Effector memory CD8-positive, alpha-beta T cell (primary cell): ENCODE data around the gene DTYMK.
"Not testable (repeated sequence)": the region's sequence is repeated elsewhere in the genome, so short reads cannot be mapped to it uniquely, and the experiment has no call there.

Experiments
- ATAC-seq: fragments of 150-1000 bp; cut with Tn5 transposase; replicated peaks from 2 replicates; pipeline ENCODE4 v1.10.0; 2021; ENCODE audit warnings: mild to moderate bottlenecking, moderate library complexity
- DNase-seq, 3 experiments: peaks; one replicate each; pipeline ENCODE4 v3.0.0; 2021
- H3K27ac Mint-ChIP-seq, 2 donors: one replicate each; pipeline ENCODE4 v1.8.0; 2022; ENCODE audit warnings: mild to moderate bottlenecking in 2 of 2, mixed read lengths in 2 of 2, moderate library complexity in 2 of 2
- H3K27me3 Mint-ChIP-seq, 2 donors: one replicate each; pipeline ENCODE4 v1.8.0; 2022; ENCODE audit warnings: mixed read lengths in 2 of 2
- H3K36me3 Mint-ChIP-seq: one replicate; pipeline ENCODE4 v1.8.0; 2022; ENCODE audit warnings: mild to moderate bottlenecking, moderate library complexity, mixed read lengths; ENCODE audit not compliant: insufficient read depth
- H3K4me1 Mint-ChIP-seq, 2 donors: one replicate each; pipeline ENCODE4 v1.8.0; 2022; ENCODE audit warnings: low read depth in 2 of 2, mixed read lengths in 2 of 2
- H3K4me3 Mint-ChIP-seq, 2 donors: one replicate each; pipeline ENCODE4 v1.8.0; 2022; ENCODE audit warnings: mild to moderate bottlenecking in 2 of 2, mixed read lengths in 2 of 2, moderate library complexity in 2 of 2
- H3K9me3 Mint-ChIP-seq, 2 donors: one replicate each; pipeline ENCODE4 v1.8.0; 2022; ENCODE audit warnings: mixed read lengths in 2 of 2
- total RNA-seq, 9 experiments: gene quantifications; one replicate each; lab custom pipeline; 2026; lab: John Stamatoyannopoulos, UW

Gene DTYMK
- total RNA-seq, result 4.0 to 30.2 (median 13.4) reads per million in 9 experiments

- DNase-seq (peak; percentile 92 to 95 (median 93)), ATAC-seq (peak; percentile 93)
- Mint-ChIP-seq H3K27me3 (no peaks in the 10 kb centered on the region), H3K4me3 (peak within 1 kb of the TSS; percentile 90 to 94), H3K36me3 (peaks cover 29% of the 10 kb centered on the region), H3K27ac (peak within 1 kb of the TSS; percentile 89 to 90), H3K4me1 (peaks cover 11 to 17% of the 10 kb centered on the region in 2 donors), H3K9me3 (no peaks in the 10 kb centered on the region)
These were observed at the start of gene DTYMK for GRCh38 chr2:241686650-241687425. TSS of gene DTYMK (minus strand) at chr2:241686815. CDS start at chr2:241686783, 32 bp downstream.

DNA sequence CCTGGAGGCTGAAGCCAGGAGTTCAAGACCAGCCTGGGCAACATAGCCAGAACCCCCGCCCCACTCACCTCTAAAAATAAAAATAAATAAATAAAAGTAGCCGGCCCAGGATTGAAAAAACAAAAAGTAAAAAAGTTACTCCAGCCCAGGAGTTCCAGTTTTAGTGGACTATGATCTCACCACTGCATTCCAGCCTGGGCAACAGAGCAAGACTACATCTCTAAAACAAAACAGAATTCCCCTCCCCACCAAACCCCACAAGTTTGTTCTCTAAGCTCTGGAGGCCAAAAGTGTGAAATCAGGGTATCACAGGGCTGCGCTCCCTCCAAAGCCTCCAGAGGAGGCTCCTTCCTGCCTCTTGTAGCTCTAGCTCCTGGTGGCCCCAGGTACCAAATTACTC, 49.5 kb upstream of the DTYMK start:
- peak overlapping the region in 1 of 2 donors; percentile 10 for H3K27ac Mint-ChIP-seq
- H3K4me3 Mint-ChIP-seq, result peak overlapping the region; percentile 63 to 74
- H3K9me3 Mint-ChIP-seq, result no peaks in the 10 kb centered on the region
- no peak for ATAC-seq
- H3K27me3 Mint-ChIP-seq, result no peaks in the 10 kb centered on the region
- H3K36me3 Mint-ChIP-seq, result peaks cover 22% of the 10 kb centered on the region
- DNase-seq, result no peak
- H3K4me1 Mint-ChIP-seq, result peaks cover 29 to 44% of the 10 kb centered on the region in 2 donors

- peaks cover 17% of the 10 kb centered on the region for H3K36me3 Mint-ChIP-seq
- H3K9me3 Mint-ChIP-seq, result no peaks in the 10 kb centered on the region
- DNase-seq (peak; percentile 91 to 92 (median 92)), ATAC-seq (peak; percentile 85)
- peaks cover 24 to 36% of the 10 kb centered on the region in 2 donors for H3K4me1 Mint-ChIP-seq
- H3K27me3 Mint-ChIP-seq, result no peaks in the 10 kb centered on the region
- H3K27ac Mint-ChIP-seq, result peak within 1 kb of the TSS; percentile 53 to 56
- H3K4me3 Mint-ChIP-seq, result peak within 1 kb of the TSS; percentile 72 to 74
These were observed 48.0 kb upstream of the DTYMK start, which contains the start of gene D2HGDH for GRCh38 chr2:241734467-241735208. TSS of gene D2HGDH (plus strand) at chr2:241734630. CDS start at chr2:241735225, 595 bp downstream.

DNA sequence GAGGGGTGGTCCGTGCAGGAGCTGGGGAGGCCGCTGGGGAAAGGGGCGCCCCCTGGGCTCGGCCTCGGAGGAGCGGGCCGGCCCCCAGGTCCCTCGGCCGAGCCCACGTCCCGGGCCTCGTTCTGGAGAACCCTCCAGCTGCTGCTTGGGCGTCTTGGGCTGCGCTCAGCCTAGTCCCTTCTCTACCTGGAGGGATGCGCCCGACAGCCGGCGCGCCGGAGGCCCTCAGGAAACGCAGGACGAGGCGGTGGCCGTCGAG, 47.5 kb upstream of the DTYMK start:
- ATAC-seq, result no peak
- H3K27me3 Mint-ChIP-seq, result no peaks in the 10 kb centered on the region
- peak overlapping the region in 1 of 2 donors; percentile 53 for H3K27ac Mint-ChIP-seq
- peaks cover 13% of the 10 kb centered on the region for H3K36me3 Mint-ChIP-seq
- no peaks in the 10 kb centered on the region for H3K9me3 Mint-ChIP-seq
- peak overlapping the region; percentile 72 to 74 for H3K4me3 Mint-ChIP-seq
- peaks cover 19 to 32% of the 10 kb centered on the region in 2 donors for H3K4me1 Mint-ChIP-seq
- no peak for DNase-seq

DNA sequence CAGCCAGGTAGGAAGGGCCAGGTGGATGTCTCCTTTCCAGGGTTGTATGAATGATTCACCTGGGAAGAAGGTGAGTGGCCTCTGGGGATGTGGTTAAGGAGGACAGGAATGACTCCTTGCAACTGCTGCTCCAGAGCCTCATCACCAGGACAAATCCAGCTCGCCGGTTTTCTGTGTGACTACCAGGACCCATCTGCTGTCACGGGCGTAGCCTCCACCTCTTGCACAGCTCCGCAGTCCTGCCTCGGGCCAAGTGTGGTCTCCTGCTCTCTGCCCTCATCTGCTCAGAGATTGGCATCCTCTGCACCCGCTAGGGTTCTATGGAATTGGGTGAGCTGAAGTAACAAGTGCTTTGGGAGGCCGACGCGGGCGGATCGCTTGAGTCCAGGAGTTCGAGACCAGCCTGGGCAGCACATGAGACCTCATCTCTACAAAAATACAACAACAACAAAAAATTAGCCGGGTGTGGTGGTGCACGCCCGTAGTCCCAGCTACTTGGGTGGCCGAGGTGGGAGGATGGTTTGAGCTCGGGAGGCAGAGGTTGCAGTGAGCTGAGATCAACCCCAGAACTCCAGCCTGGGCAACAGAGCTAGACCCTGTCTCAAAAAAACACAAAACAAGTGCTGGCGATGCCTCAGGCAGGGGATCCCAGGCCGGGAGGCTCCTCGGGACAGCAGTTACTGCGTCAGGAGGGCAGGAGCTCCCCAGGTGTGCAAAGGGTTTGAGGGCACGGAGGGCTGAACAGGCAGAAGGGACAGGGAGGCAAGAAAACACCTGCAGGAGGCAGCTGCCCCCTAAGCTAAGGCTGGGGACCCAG, 47.0 kb upstream of the DTYMK start:
- Mint-ChIP-seq H3K4me3 (peak overlapping the region; percentile 72 to 74), H3K27ac (peak overlapping the region; percentile 53 to 56), H3K9me3 (no peaks in the 10 kb centered on the region), H3K4me1 (peaks cover 19 to 29% of the 10 kb centered on the region in 2 donors), H3K27me3 (no peaks in the 10 kb centered on the region), H3K36me3 (peaks cover 13% of the 10 kb centered on the region)
- DNase-seq (peak in 1 of 3 experiments; percentile 15), ATAC-seq (no peak)

- Mint-ChIP-seq H3K4me3 (peak overlapping the region; percentile 72 to 74), H3K4me1 (peaks cover 19 to 27% of the 10 kb centered on the region in 2 donors), H3K27ac (peak overlapping the region in 1 of 2 donors; percentile 53)
- not testable (repeated sequence) for ATAC-seq, H3K27me3 Mint-ChIP-seq, H3K9me3 Mint-ChIP-seq, H3K36me3 Mint-ChIP-seq
- DNase-seq, result peak in 2 of 3 experiments; percentile 50 to 55
These were observed 46.0 kb upstream of the DTYMK start for GRCh38 chr2:241732513-241733186.

- Mint-ChIP-seq H3K27ac (no peak overlapping the region), H3K4me3 (no peak overlapping the region), H3K9me3 (no peaks in the 10 kb centered on the region), H3K36me3 (peaks cover 11% of the 10 kb centered on the region), H3K27me3 (no peaks in the 10 kb centered on the region), H3K4me1 (peaks cover 15 to 22% of the 10 kb centered on the region in 2 donors)
- DNase-seq, result no peak
- ATAC-seq, result no peak
These were observed 44.2 kb upstream of the DTYMK start for GRCh38 chr2:241730671-241731293.

GRCh38 chr2:241729868-241730267, 43.3 kb upstream of the DTYMK start:
- Mint-ChIP-seq H3K4me3 (no peak overlapping the region), H3K27me3 (no peaks in the 10 kb centered on the region), H3K36me3 (peaks cover 12% of the 10 kb centered on the region), H3K4me1 (peaks cover 15 to 22% of the 10 kb centered on the region in 2 donors), H3K27ac (peak overlapping the region in 1 of 2 donors; percentile 68), H3K9me3 (no peaks in the 10 kb centered on the region)
- ATAC-seq (no peak), DNase-seq (no peak)

- DNase-seq (no peak), ATAC-seq (no peak)
- Mint-ChIP-seq H3K36me3 (peaks cover 12% of the 10 kb centered on the region), H3K4me3 (no peak overlapping the region), H3K9me3 (no peaks in the 10 kb centered on the region), H3K27ac (no peak overlapping the region), H3K27me3 (no peaks in the 10 kb centered on the region), H3K4me1 (peaks cover 15 to 19% of the 10 kb centered on the region in 2 donors)
These were observed 42.0 kb upstream of the DTYMK start for GRCh38 chr2:241728627-241729026.

DNA sequence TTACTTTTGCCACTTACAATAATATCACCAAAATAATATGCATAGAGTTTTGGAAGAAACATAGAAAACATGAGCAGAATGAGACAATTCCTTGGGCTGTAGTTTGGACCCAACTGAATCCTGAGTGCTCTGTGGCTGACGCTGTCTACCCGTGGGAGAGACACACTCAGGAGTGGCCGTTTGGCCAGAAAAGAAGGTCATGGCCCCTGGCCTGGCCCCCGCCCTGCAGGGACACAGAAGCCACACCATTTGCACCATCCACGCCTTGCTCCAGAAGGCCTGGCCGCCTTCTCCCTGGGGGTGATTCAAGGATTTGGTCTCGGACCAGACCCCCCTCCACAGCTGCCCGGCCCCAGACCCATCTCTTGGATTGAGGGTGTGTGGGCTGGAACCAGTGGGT, 41.4 kb upstream of the DTYMK start:
- H3K9me3 Mint-ChIP-seq, result no peaks in the 10 kb centered on the region
- no peak overlapping the region for H3K4me3 Mint-ChIP-seq
- H3K27me3 Mint-ChIP-seq, result no peaks in the 10 kb centered on the region
- H3K27ac Mint-ChIP-seq, result no peak overlapping the region
- H3K4me1 Mint-ChIP-seq, result peaks cover 13 to 16% of the 10 kb centered on the region in 2 donors
- peaks cover 14% of the 10 kb centered on the region for H3K36me3 Mint-ChIP-seq
- no peak for ATAC-seq
- DNase-seq, result no peak

GRCh38 chr2:241726459-241726858, 39.8 kb upstream of the DTYMK start:
- no peak overlapping the region for H3K27ac Mint-ChIP-seq

More at GRCh38 chr2:241726459-241726858, 39.8 kb upstream of the DTYMK start:
- Mint-ChIP-seq H3K4me3 (no peak overlapping the region), H3K9me3 (no peaks in the 10 kb centered on the region), H3K36me3 (peaks cover 18% of the 10 kb centered on the region), H3K4me1 (peaks cover 6 to 7% of the 10 kb centered on the region in 2 donors), H3K27me3 (no peaks in the 10 kb centered on the region)
- no peak for ATAC-seq
- DNase-seq, result no peak
